ENCODE data around the gene MITF. TPM values are rescaled to one million over a fixed set of nuclear protein-coding genes. Genes with fewer than 3 reads are reported as not detected.

MITF gene
- total and polyA plus RNA-seq, 2 donors (not counting 1 experiment from before 2014, with no cell fraction given), result 0.10 TPM; not detected in 1

GRCh38 chr3:69936266-69936665 is 197.0 kb downstream of the MITF start:
- ATAC-seq (ENCODE audit: low read depth), result no peak
- POLR2A ChIA-PET, result no interaction called here
- WGBS (ENCODE audit: insufficient coverage), result 100% methylated on average over 1 of the region's 6 CpGs

DNA sequence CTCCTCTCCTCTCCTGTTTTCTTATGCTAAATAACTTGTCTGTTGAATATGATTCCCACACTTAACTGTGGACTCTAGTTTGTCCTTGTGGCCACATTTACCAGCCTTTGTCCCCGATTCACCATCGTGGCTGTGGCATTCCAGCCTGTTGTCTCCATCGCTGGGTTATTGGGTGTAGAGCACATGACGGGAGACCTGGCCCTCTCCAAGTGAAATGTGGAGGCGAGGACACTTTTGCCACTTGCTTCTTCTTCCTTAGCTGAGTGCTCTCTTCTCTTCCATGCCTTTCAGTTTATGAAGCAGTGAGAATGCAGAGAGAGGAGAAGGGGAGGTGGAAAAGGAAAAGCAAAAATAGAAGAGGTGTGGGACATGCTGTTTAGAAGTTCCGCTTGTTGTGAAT is 198.8 kb downstream of the MITF start:
- DNase-seq (no peak), ATAC-seq (ENCODE audit: low read depth) (no peak)
- no peaks in the 10 kb centered on the region for H3K36me3 ChIP-seq (replicated peaks in 1 of 2; ENCODE audit: control extremely low read depth in 1 of 2, control insufficient read depth in 1 of 2, extremely low read depth in 1 of 2, insufficient read depth in 2 of 2, low read length in 1 of 2)
- CTCF ChIA-PET, result no interaction called here
- H3K4me2 ChIP-seq (replicated peaks; ENCODE audit: low read depth, low read length, poor library complexity, severe bottlenecking), result no peak overlapping the region
- Mint-ChIP-seq H3K4me1 (no peaks in the 10 kb centered on the region), H3K4me3 (no peak overlapping the region), H3K27me3 (no peaks in the 10 kb centered on the region), H3K27ac (no peak overlapping the region), H3K9me3 (ENCODE audit: insufficient read depth) (no peaks in the 10 kb centered on the region)
- H3K79me2 ChIP-seq (ENCODE audit: control insufficient read depth, insufficient read depth, low read length), result no peaks in the 10 kb centered on the region
- H3K4me3 ChIP-seq (ENCODE audit: control extremely low read depth in 1 of 5, extremely low read depth in 1 of 5, insufficient read depth in 1 of 5, low read depth in 2 of 5, low read length in 4 of 5), result no peak overlapping the region
- no peak overlapping the region for H3K9ac ChIP-seq (ENCODE audit: low read length)
- WGBS (ENCODE audit: insufficient coverage), result 94% methylated on average over 5 of the region's 6 CpGs
- no peak overlapping the region for H3K27ac ChIP-seq (ENCODE audit: low read length in 2 of 2)
- H3K9me3 ChIP-seq (ENCODE audit: control extremely low read depth in 1 of 3, control insufficient read depth in 2 of 3, insufficient read depth in 1 of 3, low read length in 2 of 3), result no peaks in the 10 kb centered on the region
- H3K4me1 ChIP-seq (ENCODE audit: control insufficient read depth in 2 of 2, insufficient read depth in 2 of 2, low read length in 2 of 2), result no peaks in the 10 kb centered on the region
- POLR2A ChIA-PET, result no interaction called here
- H3K27me3 ChIP-seq (replicated peaks in 1 of 4; ENCODE audit: control extremely low read depth in 1 of 4, control insufficient read depth in 3 of 4, insufficient read depth in 4 of 4, low read length in 3 of 4), result no peaks in the 10 kb centered on the region
- no peak overlapping the region for H2AFZ ChIP-seq (ENCODE audit: insufficient read depth, low read depth, low read length, poor library complexity, severe bottlenecking)
- intact Hi-C loops (cut with micrococcal nuclease), result no loop called here
- no peaks in the 10 kb centered on the region for H4K20me1 ChIP-seq (ENCODE audit: control insufficient read depth, insufficient read depth, low read length, poor library complexity, severe bottlenecking)
- TF ChIP-seq CTCF (IDR thresholded peaks at IDR 0.05), result no peak
- TF ChIP-seq EZH2 (IDR thresholded peaks at IDR 0.05; ENCODE audit: borderline replicate concordance, insufficient read depth, low read depth, low read length, poor library complexity, severe bottlenecking), result no peak

More at GRCh38 chr3:69936266-69936665, 197.0 kb downstream of the MITF start:
- Histone ChIP-seq H3K4me2 (replicated peaks; ENCODE audit: low read depth, low read length, poor library complexity, severe bottlenecking) (no peak overlapping the region), H3K36me3 (replicated peaks in 1 of 2; ENCODE audit: control extremely low read depth in 1 of 2, control insufficient read depth in 1 of 2, extremely low read depth in 1 of 2, insufficient read depth in 2 of 2, low read length in 1 of 2) (no peaks in the 10 kb centered on the region), H4K20me1 (ENCODE audit: control insufficient read depth, insufficient read depth, low read length, poor library complexity, severe bottlenecking) (no peaks in the 10 kb centered on the region), H3K9ac (ENCODE audit: low read length) (no peak overlapping the region), H3K27ac (ENCODE audit: low read length in 2 of 2) (no peak overlapping the region), H3K9me3 (ENCODE audit: control extremely low read depth in 1 of 3, control insufficient read depth in 2 of 3, insufficient read depth in 1 of 3, low read length in 2 of 3) (no peaks in the 10 kb centered on the region), H3K4me3 (ENCODE audit: control extremely low read depth in 1 of 5, extremely low read depth in 1 of 5, insufficient read depth in 1 of 5, low read depth in 2 of 5, low read length in 4 of 5) (no peak overlapping the region), H3K27me3 (replicated peaks in 1 of 4; ENCODE audit: control extremely low read depth in 1 of 4, control insufficient read depth in 3 of 4, insufficient read depth in 4 of 4, low read length in 3 of 4) (no peaks in the 10 kb centered on the region), H2AFZ (ENCODE audit: insufficient read depth, low read depth, low read length, poor library complexity, severe bottlenecking) (no peak overlapping the region), H3K4me1 (ENCODE audit: control insufficient read depth in 2 of 2, insufficient read depth in 2 of 2, low read length in 2 of 2) (no peaks in the 10 kb centered on the region), H3K79me2 (ENCODE audit: control insufficient read depth, insufficient read depth, low read length) (no peaks in the 10 kb centered on the region)
- TF ChIP-seq EZH2 (IDR thresholded peaks at IDR 0.05; ENCODE audit: borderline replicate concordance, insufficient read depth, low read depth, low read length, poor library complexity, severe bottlenecking) (no peak), CTCF (IDR thresholded peaks at IDR 0.05) (no peak)
- DNase-seq, result no peak
- CTCF ChIA-PET, result no interaction called here
- H3K4me3 Mint-ChIP-seq, result no peak overlapping the region
- H3K27ac Mint-ChIP-seq, result no peak overlapping the region
- no peaks in the 10 kb centered on the region for H3K9me3 Mint-ChIP-seq (ENCODE audit: insufficient read depth)
- intact Hi-C loops (cut with micrococcal nuclease), result no loop called here
- no peaks in the 10 kb centered on the region for H3K4me1 Mint-ChIP-seq
- H3K27me3 Mint-ChIP-seq, result no peaks in the 10 kb centered on the region
